NCI-H345 treated with DMSO at 0.1 percent for 48 hours (cell line): ENCODE results near the gene SMARCD1.
"Not testable (repeated sequence)": the region's sequence is repeated elsewhere in the genome, so short reads cannot be mapped to it uniquely, and the experiment has no call there.

ENCODE experiments used
- DNase-seq: peaks from one replicate; lab custom pipeline; 2025; ENCODE audit not compliant: unreplicated experiment; lab: John Stamatoyannopoulos, UW

Gene SMARCD1

GRCh38 chr12:50077099-50077498 is 8.0 kb upstream of the SMARCD1 start:
- no peak for DNase-seq

- DNase-seq, result no peak
Measured at GRCh38 chr12:50078281-50078680, 6.9 kb upstream of the SMARCD1 start.

- DNase-seq, result no peak
Measured at GRCh38 chr12:50079771-50080170, 5.4 kb upstream of the SMARCD1 start.

- DNase-seq, result no peak
Measured at GRCh38 chr12:50081096-50081808, 3.9 kb upstream of the SMARCD1 start.

- DNase-seq, result no peak
Measured at GRCh38 chr12:50082644-50083043, 2.5 kb upstream of the SMARCD1 start.

DNA sequence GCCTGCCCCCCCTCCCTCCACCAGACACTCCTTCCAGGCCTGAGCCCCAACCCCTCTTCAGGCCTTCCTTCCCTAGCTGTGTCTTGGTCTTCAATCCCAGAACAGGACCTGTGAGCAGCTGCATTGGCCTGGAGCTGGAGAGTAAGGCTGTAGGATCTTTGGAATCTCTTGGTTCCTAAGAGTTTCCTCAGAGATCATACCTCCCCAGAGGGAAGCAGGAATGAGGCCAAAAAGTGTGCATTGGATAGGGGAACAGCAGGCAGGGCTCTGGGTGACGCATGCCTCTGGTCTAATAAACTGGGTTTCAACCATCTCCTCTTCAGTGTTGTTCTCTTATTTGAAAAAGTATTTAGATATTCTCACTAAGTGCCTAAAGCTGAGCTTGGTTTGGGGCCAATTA is 1.8 kb upstream of the SMARCD1 start:
- DNase-seq, result no peak

- DNase-seq, result not testable (repeated sequence)
Measured at GRCh38 chr12:50084409-50084774, 750 bp upstream of the SMARCD1 start.

DNA sequence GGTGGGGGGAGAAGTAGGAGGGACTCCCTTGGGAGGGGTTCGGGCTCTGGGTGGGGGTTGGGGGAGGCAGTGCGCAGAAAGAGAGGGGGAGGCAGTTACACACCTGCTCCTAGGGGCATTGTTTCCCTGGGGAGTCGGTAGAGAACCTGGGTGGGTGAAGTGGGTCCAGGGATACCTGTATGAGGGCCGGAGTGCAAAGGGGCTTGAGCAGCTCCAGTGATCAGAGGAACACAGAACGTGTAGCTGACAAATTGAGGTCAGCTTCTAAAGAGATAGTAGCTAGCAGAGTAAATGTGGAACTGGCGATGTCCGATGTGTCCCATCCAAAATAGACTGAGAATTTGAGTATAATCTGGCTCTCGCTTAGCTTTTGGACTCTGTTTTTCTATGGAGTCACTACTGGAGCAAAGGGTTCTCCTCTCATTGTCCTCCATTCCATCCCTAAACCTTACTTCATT is 502 bp downstream of the SMARCD1 start:
- no peak for DNase-seq

- DNase-seq, result no peak
Measured at GRCh38 chr12:50086148-50086547, 1.0 kb downstream of the SMARCD1 start.

- no peak for DNase-seq
Measured at GRCh38 chr12:50087151-50087550, 2.0 kb downstream of the SMARCD1 start.

- DNase-seq, result no peak
Measured at GRCh38 chr12:50087995-50088394, 2.9 kb downstream of the SMARCD1 start.

GRCh38 chr12:50088577-50089335 is 3.6 kb downstream of the SMARCD1 start:
- no peak for DNase-seq

DNA sequence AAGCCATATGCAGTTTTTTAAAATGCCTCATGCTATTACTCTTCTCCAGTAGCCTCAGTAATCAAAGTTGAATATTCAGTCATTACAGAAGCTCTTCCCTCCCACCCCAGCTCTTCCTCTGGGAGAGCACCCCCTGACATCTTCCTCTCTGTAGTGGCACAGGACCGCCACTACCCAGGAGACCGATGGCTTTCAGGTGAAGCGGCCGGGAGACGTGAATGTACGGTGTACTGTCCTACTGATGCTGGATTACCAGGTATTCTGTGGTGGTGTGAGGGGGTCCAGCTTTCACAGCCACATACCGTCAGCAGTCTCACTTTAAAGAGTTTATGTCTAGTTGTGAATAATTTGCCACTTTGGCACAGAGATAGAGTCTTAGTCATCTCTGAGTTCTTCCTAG is 4.6 kb downstream of the SMARCD1 start:
- DNase-seq, result no peak

DNA sequence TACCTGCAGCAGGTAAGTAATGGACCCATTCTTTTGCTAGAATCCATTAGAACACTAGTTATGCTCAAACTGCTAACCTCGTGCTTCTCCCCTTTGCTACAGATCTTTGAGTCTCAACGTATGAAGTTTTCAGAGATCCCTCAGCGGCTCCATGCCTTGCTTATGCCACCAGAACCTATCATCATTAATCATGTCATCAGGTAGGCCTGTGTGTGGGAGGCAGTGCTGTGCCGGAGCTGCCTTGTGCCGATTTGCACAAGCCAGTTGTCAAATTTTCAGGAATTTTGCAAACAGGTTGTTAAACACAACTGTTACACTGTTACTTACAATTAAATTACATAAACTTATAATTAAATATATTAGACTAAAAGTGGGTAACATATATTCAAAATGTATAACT is 5.2 kb downstream of the SMARCD1 start:
- no peak for DNase-seq

- no peak for DNase-seq
Measured at GRCh38 chr12:50097952-50098351, 12.8 kb downstream of the SMARCD1 start.

- DNase-seq, result no peak
Measured at GRCh38 chr12:50099302-50100008, 14.3 kb downstream of the SMARCD1 start.

DNA sequence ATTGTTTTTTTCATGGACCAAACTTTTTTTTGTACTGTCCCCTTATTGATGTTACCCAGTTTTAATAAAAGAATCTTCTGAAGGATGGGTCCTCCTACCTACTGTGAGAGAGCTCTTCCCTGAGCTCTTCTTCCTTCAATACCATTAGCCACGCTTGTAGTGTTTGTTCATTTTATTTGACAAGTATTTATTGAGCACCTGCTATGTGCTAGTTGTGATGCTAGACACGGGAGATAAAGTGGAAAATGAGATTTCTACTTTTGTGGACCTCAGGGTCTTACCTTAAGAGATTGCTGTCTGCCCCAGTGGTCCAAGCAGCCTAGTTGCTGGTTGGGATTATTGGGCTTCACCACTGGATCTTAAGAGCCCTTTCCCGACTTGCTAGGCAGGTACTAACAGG is 15.4 kb downstream of the SMARCD1 start:
- no peak for DNase-seq

GRCh38 chr12:50101663-50102062 is 16.5 kb downstream of the SMARCD1 start:
- DNase-seq, result no peak

GRCh38 chr12:50102131-50102531 is 17.0 kb downstream of the SMARCD1 start:
- DNase-seq, result no peak

DNA sequence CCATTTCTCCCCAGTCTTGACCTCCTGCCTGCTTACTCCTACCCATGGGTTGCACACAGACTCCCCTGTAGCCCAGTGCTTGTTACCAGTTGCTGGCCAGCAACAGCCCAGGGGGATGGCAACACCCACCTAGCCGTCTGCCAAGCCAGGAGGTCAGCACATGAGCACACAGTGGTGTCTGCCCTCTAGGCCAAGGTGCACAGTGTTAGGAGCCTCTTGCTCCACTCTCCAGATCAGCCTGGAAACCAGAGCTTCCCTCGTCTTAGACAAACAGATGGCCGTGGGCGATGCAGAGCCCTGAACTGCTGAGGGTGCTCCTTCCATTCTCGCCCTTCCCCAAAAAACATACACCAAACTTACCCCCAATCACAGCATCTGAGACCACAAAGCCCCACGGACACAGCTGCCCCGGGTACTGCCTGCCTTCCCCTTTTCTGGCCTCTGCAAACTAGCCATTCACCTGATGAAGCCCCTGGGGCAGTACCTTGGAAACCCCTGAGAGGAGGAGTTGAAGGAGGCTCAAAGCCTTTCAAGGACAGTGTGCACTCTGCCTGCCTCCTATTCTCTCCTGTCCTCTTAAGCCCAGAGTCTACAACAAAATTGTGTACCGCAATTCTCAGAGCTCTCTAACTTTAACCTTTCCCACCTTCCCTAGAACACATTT is 17.6 kb downstream of the SMARCD1 start:
- DNase-seq, result no peak

GRCh38 chr12:50103351-50103750 is 18.2 kb downstream of the SMARCD1 start:
- DNase-seq, result no peak
